HCT116 (cell line): ENCODE measurements around the gene KIF18A. TPM values are rescaled to one million over a fixed set of nuclear protein-coding genes. Genes with fewer than 3 reads are reported as not detected.
A peak's percentile ranks its signal among the peaks of the same experiment; 100 is the strongest.

Source experiments
- ATAC-seq: fragments of 200-7000 bp; cut with Tn5 transposase; 2 replicates; pipeline ENCODE4 v1.9.1; 2020; ENCODE audit warnings: mild to moderate bottlenecking, moderate library complexity
- Bru-seq: library from RNA; stranded (reverse); fragments of 400-500 nt; gene quantifications from one replicate; lab custom pipeline; 2021; lab: Mats Ljungman, UMichigan
- BruChase-seq, 2 experiments: library from RNA; stranded (reverse); fragments of 400-500 nt; gene quantifications; one replicate each; lab custom pipeline; 2021; lab: Mats Ljungman, UMichigan
- BruUV-seq: library from RNA; stranded (reverse); fragments of 400-500 nt; replicated peaks from 2 replicates; lab custom pipeline; 2021; lab: Mats Ljungman, UMichigan
- CTCF ChIA-PET: fragments of 300-600 bp; sonication (Branson Sonifier 250); formaldehyde crosslinking; loops from one replicate; lab custom pipeline; 2021; ENCODE audit warnings: antibody characterized with exemption; lab: Charles Lee
- POLR2A ChIA-PET: fragments of 300-600, 350-600 bp; sonication (Branson Sonifier 250); formaldehyde crosslinking; loops from one replicate; lab custom pipeline; 2021; ENCODE audit warnings: antibody characterized with exemption; lab: Charles Lee
- RAD21 ChIA-PET, 2 experiments: fragments of 300-600 bp; sonication (Branson Sonifier 250); formaldehyde crosslinking; loops; one replicate each; lab custom pipeline; 2023; ENCODE audit warnings: low total read pairs in 2 of 2; ENCODE audit not compliant: uncharacterized antibody in 2 of 2, unreplicated experiment in 2 of 2, low non-redundant PET in 1 of 2; lab: Charles Lee
- DNase-seq: peaks from one replicate; pipeline ENCODE4 v3.0.0-alpha.2; 2010; ENCODE audit warnings: low read depth, low spot score
- H2AFZ ChIP-seq: fragments of 200-600 bp; shearing (Covaris generic), sonication (generic); 2 replicates; pipeline ENCODE4 v1.6.1; 2017; ENCODE audit warnings: low read depth, mixed run types, mixed read lengths, antibody characterized with exemption, low read length; ENCODE audit not compliant: poor library complexity, severe bottlenecking
- H3K27ac ChIP-seq: 2 replicates; pipeline ENCODE4 v1.5.1; 2012; ENCODE audit warnings: low read depth, low read length
- H3K27me3 ChIP-seq: fragments of 200-600 bp; sonication (generic); 2 replicates; pipeline ENCODE4 v1.6.1; 2016; ENCODE audit warnings: mixed run types, low read length, mixed read lengths; ENCODE audit not compliant: insufficient read depth
- H3K36me3 ChIP-seq, 2 experiments: fragments of 200-500 bp in 1 of 2; fragments of 200-600 bp in 1 of 2; sonication (Bioruptor generic) in 1 of 2; sonication (generic) in 1 of 2; 2 replicates each; pipeline versions ENCODE4 v1.5.1 to v1.6.1; 2014 to 2016; ENCODE audit warnings: low read length in 2 of 2, inconsistent platforms in 1 of 2, mixed read lengths in 1 of 2, mixed run types in 1 of 2; ENCODE audit not compliant: insufficient read depth in 2 of 2, control insufficient read depth in 1 of 2
- H3K4me1 ChIP-seq, 2 experiments: fragments of 200-600 bp in 1 of 2; sonication (generic) in 1 of 2; 2 replicates each; pipeline versions ENCODE4 v1.5.1 to v1.6.1; 2012 to 2017; ENCODE audit warnings: low read length in 2 of 2, inconsistent platforms in 1 of 2, mild to moderate bottlenecking in 1 of 2, mixed read lengths in 1 of 2, mixed run types in 1 of 2, moderate library complexity in 1 of 2; ENCODE audit not compliant: insufficient read depth in 2 of 2, control insufficient read depth in 1 of 2
- H3K4me2 ChIP-seq: fragments of 200-600 bp; sonication (generic); 2 replicates; pipeline ENCODE4 v1.6.1; 2017; ENCODE audit warnings: mixed run types, low read length, mixed read lengths
- H3K4me3 ChIP-seq, 2 experiments: fragments of 200-600 bp in 1 of 2; sonication (generic) in 1 of 2; replicated peaks in 1 of 2; 2 replicates each; pipeline ENCODE4 v1.5.1; 2011 to 2016; ENCODE audit warnings: low read length in 2 of 2, control low read depth in 1 of 2, low read depth in 1 of 2, mild to moderate bottlenecking in 1 of 2, mixed read lengths in 1 of 2, mixed run types in 1 of 2
- H3K79me2 ChIP-seq: fragments of 200-600 bp; sonication (generic); 2 replicates; pipeline ENCODE4 v1.6.1; 2017; ENCODE audit warnings: mild to moderate bottlenecking, mixed run types, low read length, moderate library complexity, mixed read lengths; ENCODE audit not compliant: insufficient read depth
- H3K9ac ChIP-seq: fragments of 200-600 bp; sonication (generic); 2 replicates; pipeline ENCODE4 v1.6.1; 2016; ENCODE audit warnings: low read length, mixed read lengths
- H3K9me2 ChIP-seq: fragments of 200-600 bp; sonication (generic), shearing (Covaris generic); 2 replicates; pipeline ENCODE4 v1.6.1; 2017; ENCODE audit warnings: mixed run types, mild to moderate bottlenecking, moderate library complexity; ENCODE audit not compliant: insufficient read depth
- H3K9me3 ChIP-seq, 2 experiments: fragments of 200-500 bp in 1 of 2; fragments of 200-600 bp in 1 of 2; sonication (Bioruptor generic) in 1 of 2; sonication (generic) in 1 of 2; 2 replicates each; pipeline ENCODE4 v1.6.1; 2014 to 2017; ENCODE audit warnings: low read length in 2 of 2, mixed read lengths in 2 of 2, inconsistent platforms in 1 of 2, low read depth in 1 of 2, mild to moderate bottlenecking in 1 of 2, mixed run types in 1 of 2, moderate library complexity in 1 of 2; ENCODE audit not compliant: control insufficient read depth in 1 of 2, insufficient read depth in 1 of 2
- H4K20me1 ChIP-seq: fragments of 200-600 bp; sonication (generic), shearing (Covaris generic); 2 replicates; pipeline ENCODE4 v1.6.1; 2017; ENCODE audit warnings: mixed run types, mild to moderate bottlenecking, moderate library complexity; ENCODE audit not compliant: insufficient read depth
- CEBPB ChIP-seq: IDR thresholded peaks from 2 replicates; pipeline ENCODE4 v1.6.1; 2012; ENCODE audit warnings: low read depth
- EGR1 ChIP-seq: IDR thresholded peaks from 2 replicates; pipeline ENCODE4 v1.6.1; 2012; ENCODE audit warnings: low read depth
- ELF1 ChIP-seq: IDR thresholded peaks from 2 replicates; pipeline ENCODE4 v1.6.1; 2012; ENCODE audit warnings: low read depth, borderline replicate concordance
- EZH2 ChIP-seq: fragments of 200-600 bp; sonication (generic); IDR thresholded peaks from 2 replicates; pipeline ENCODE4 v1.6.1; 2017; ENCODE audit warnings: antibody characterized with exemption, mixed run types
- EZH2phosphoT487 ChIP-seq: fragments of 200-600 bp; IDR thresholded peaks from 2 replicates; pipeline ENCODE4 v1.6.1; 2018; ENCODE audit warnings: antibody characterized with exemption, borderline replicate concordance
- FOSL1 ChIP-seq: IDR thresholded peaks from 2 replicates; pipeline ENCODE4 v1.6.1; 2012; ENCODE audit warnings: low read depth
- JUND ChIP-seq: IDR thresholded peaks from 2 replicates; pipeline ENCODE4 v1.6.1; 2012
- POLR2A ChIP-seq: IDR thresholded peaks from 2 replicates; pipeline ENCODE4 v1.7.0; 2011; ENCODE audit warnings: borderline replicate concordance; ENCODE audit not compliant: insufficient read depth, insufficient read length; ENCODE audit errors: extremely low read depth
- POLR2AphosphoS5 ChIP-seq: IDR thresholded peaks from 2 replicates; pipeline ENCODE4 v1.6.1; 2011; ENCODE audit warnings: mild to moderate bottlenecking, low read depth, low read length, moderate library complexity
- RAD21 ChIP-seq: IDR thresholded peaks from 2 replicates; pipeline ENCODE4 v1.6.1; 2012; ENCODE audit warnings: low read depth, mild to moderate bottlenecking
- SIN3A ChIP-seq: IDR thresholded peaks from 2 replicates; pipeline ENCODE4 v1.6.1; 2012; ENCODE audit warnings: low read depth
- SP1 ChIP-seq: IDR thresholded peaks from 2 replicates; pipeline ENCODE4 v1.6.1; 2012; ENCODE audit warnings: low read depth
- SRF ChIP-seq: IDR thresholded peaks from 2 replicates; pipeline ENCODE4 v1.6.1; 2012; ENCODE audit warnings: low read depth
- TCF7L2 ChIP-seq: IDR thresholded peaks from 2 replicates; pipeline ENCODE4 v1.7.0; 2011; ENCODE audit warnings: borderline replicate concordance, inconsistent platforms; ENCODE audit not compliant: insufficient read depth, insufficient read length; ENCODE audit errors: extremely low read depth
- YY1 ChIP-seq: IDR thresholded peaks from 2 replicates; pipeline ENCODE4 v1.6.1; 2011; ENCODE audit warnings: low read length, low read depth, moderate library complexity, mild to moderate bottlenecking; ENCODE audit not compliant: insufficient replicate concordance; ENCODE audit errors: extremely low read depth
- ZFX ChIP-seq: fragments of 450-650 bp; IDR thresholded peaks from 2 replicates; pipeline ENCODE4 v1.6.1; 2017
- ZNF274 ChIP-seq: fragments of 200-500 bp; sonication (Bioruptor generic); IDR thresholded peaks from 2 replicates; pipeline ENCODE4 v1.6.1; 2014; ENCODE audit warnings: mild to moderate bottlenecking, low read depth, low read length, inconsistent platforms
- intact Hi-C: fragments of 100-400 bp; cut with micrococcal nuclease; formaldehyde crosslinking; loops from 2 replicates; pipeline ENCODE4 v1.10.0; 2022
- long read RNA-seq: library from polyadenylated mRNA; unstranded; transcript quantifications from one replicate; pipeline ENCODE4 v2.0.0, GENCODE V29; 2021; ENCODE audit not compliant: unreplicated experiment
- polyA plus RNA-seq: library from polyadenylated mRNA; unstranded; fragments of >200 nt; gene quantifications from 2 replicates; pipeline ENCODE4 v1.2.1, GENCODE V29; 2012; ENCODE audit warnings: missing spikeins
- total RNA-seq: library from RNA; stranded (reverse); gene quantifications from one replicate; pipeline ENCODE4 v1.2.1, GENCODE V29; 2021; ENCODE audit not compliant: unreplicated experiment
- TF ChIP-seq, protein P1 (sequence below): IDR thresholded peaks from 2 replicates; pipeline ENCODE4 v1.6.1; 2011; ENCODE audit warnings: mild to moderate bottlenecking, low read length, moderate library complexity; ENCODE audit not compliant: insufficient replicate concordance; ENCODE audit errors: extremely low read depth
- TF ChIP-seq, protein P2 (sequence below): IDR thresholded peaks from 2 replicates; pipeline ENCODE4 v1.6.1; 2012; ENCODE audit warnings: low read depth

The KIF18A gene
- total RNA-seq (50.7 TPM), Bru-seq, nascent RNA (percentile 95 among the genes with signal in this experiment), BruChase-seq, experiment 1, labeled RNA remaining after a 6-hour chase (percentile 64 among the genes with signal in this experiment), BruChase-seq, experiment 2, labeled RNA remaining after a 2-hour chase (percentile 79 among the genes with signal in this experiment)
- 10.4 and 15.1 TPM in 2 replicates for polyA plus RNA-seq
- long read RNA-seq, transcript KIF18A-201 (17 exons, 3,568 nt): major isoform, 108 of 139 reads
- long read RNA-seq, partial matches to known transcripts: 11 of 139 reads
- long read RNA-seq, other reads (novel, unspliced or antisense): 17 of 139 reads

GRCh38 chr11:28107750-28108618 is at the start of gene KIF18A, which contains the start of gene METTL15:
TSS of gene KIF18A (minus strand) at chr11:28108156. CDS start at chr11:28097947, 10,209 bp downstream.
TSS of gene METTL15 (plus strand) at chr11:28108388. CDS start at chr11:28113335, 4,947 bp downstream.
- CTCF ChIA-PET: interaction anchor here (0.7 kb wide), 1 partner anchor 409 kb away, joined by 3 read pairs; no protein-coding TSS in a partner anchor
- POLR2A ChIA-PET: interaction anchor here (1.0 to 1.7 kb wide), 5 partner anchors 9 to 407 kb away, joined by 3 to 12 read pairs (median 6); partner anchors contain the start of gene BDNF
- no peak within 1 kb of the TSS for H2AFZ ChIP-seq
- RAD21 ChIA-PET: interaction anchor here in 1 of 2 experiments (1.1 kb wide), 1 partner anchor 174 kb away, joined by 4 read pairs; no protein-coding TSS in a partner anchor
- peak; percentile 97 for DNase-seq
- peak within 1 kb of the TSS; percentile 73 for H3K27ac ChIP-seq
- no peaks in the 10 kb centered on the region for H3K27me3 ChIP-seq
- H3K9ac ChIP-seq: peak within 1 kb of the TSS; percentile 84
- no peaks in the 10 kb centered on the region for H3K9me3 ChIP-seq
- intact Hi-C loops: loop anchor here (1.0 to 10.0 kb wide), 3 partner anchors 173 to 407 kb away; no protein-coding TSS in a partner anchor
- peak; percentile 89 for ATAC-seq
- H3K4me2 ChIP-seq: peak within 1 kb of the TSS; percentile 84
- no peaks in the 10 kb centered on the region for H3K9me2 ChIP-seq
- H4K20me1 ChIP-seq: no peaks in the 10 kb centered on the region
- peaks cover 96% of the 10 kb centered on the region for H3K79me2 ChIP-seq
- no TSS peak for BruUV-seq
- peak within 1 kb of the TSS; percentile 78 to 81 for H3K4me3 ChIP-seq
- peaks cover 23 to 34% of the 10 kb centered on the region in 2 experiments; a peak in 3 of 4 replicates for H3K4me1 ChIP-seq
- no peaks in the 10 kb centered on the region for H3K36me3 ChIP-seq
- TF ChIP-seq SIN3A (peak; percentile 96), ZFX (peak; percentile 81), EGR1 (peak; percentile 51; the same call in 1 of the 2 replicates), SRF (peak; percentile 40; the same call in 1 of the 2 replicates), EZH2phosphoT487 (no peak), EZH2 (no peak), TCF7L2 (peak; percentile 61), POLR2A (peak; percentile 75), CEBPB (no peak), FOSL1 (no peak), RAD21 (peak; percentile 4; the same call in 1 of the 2 replicates), POLR2AphosphoS5 (peak; percentile 84), SP1 (peak; percentile 87), ELF1 (no peak), ZNF274 (no peak), JUND (no peak), YY1 (peak; percentile 52)
- TF ChIP-seq, protein P1, sequence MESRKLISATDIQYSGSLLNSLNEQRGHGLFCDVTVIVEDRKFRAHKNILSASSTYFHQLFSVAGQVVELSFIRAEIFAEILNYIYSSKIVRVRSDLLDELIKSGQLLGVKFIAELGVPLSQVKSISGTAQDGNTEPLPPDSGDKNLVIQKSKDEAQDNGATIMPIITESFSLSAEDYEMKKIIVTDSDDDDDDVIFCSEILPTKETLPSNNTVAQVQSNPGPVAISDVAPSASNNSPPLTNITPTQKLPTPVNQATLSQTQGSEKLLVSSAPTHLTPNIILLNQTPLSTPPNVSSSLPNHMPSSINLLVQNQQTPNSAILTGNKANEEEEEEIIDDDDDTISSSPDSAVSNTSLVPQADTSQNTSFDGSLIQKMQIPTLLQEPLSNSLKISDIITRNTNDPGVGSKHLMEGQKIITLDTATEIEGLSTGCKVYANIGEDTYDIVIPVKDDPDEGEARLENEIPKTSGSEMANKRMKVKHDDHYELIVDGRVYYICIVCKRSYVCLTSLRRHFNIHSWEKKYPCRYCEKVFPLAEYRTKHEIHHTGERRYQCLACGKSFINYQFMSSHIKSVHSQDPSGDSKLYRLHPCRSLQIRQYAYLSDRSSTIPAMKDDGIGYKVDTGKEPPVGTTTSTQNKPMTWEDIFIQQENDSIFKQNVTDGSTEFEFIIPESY: no peak
- TF ChIP-seq, protein P2, sequence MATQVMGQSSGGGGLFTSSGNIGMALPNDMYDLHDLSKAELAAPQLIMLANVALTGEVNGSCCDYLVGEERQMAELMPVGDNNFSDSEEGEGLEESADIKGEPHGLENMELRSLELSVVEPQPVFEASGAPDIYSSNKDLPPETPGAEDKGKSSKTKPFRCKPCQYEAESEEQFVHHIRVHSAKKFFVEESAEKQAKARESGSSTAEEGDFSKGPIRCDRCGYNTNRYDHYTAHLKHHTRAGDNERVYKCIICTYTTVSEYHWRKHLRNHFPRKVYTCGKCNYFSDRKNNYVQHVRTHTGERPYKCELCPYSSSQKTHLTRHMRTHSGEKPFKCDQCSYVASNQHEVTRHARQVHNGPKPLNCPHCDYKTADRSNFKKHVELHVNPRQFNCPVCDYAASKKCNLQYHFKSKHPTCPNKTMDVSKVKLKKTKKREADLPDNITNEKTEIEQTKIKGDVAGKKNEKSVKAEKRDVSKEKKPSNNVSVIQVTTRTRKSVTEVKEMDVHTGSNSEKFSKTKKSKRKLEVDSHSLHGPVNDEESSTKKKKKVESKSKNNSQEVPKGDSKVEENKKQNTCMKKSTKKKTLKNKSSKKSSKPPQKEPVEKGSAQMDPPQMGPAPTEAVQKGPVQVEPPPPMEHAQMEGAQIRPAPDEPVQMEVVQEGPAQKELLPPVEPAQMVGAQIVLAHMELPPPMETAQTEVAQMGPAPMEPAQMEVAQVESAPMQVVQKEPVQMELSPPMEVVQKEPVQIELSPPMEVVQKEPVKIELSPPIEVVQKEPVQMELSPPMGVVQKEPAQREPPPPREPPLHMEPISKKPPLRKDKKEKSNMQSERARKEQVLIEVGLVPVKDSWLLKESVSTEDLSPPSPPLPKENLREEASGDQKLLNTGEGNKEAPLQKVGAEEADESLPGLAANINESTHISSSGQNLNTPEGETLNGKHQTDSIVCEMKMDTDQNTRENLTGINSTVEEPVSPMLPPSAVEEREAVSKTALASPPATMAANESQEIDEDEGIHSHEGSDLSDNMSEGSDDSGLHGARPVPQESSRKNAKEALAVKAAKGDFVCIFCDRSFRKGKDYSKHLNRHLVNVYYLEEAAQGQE: no peak
